Ammon's horn (tissue), 1 donor: ENCODE results near the gene ADH7.

Experiments
- DNase-seq: peaks from one replicate; pipeline ENCODE4 v3.0.0-alpha.2; 2016; ENCODE audit warnings: low spot score

The ADH7 gene

GRCh38 chr4:99435154-99435553 lies at the start of gene ADH7:
Gene ADH7 (minus strand): TSS chr4:99435342. CDS start chr4:99435233, 109 bp downstream.
- DNase-seq = no peak

- no peak for DNase-seq
Measured at GRCh38 chr4:99483636-99484035, 48.5 kb upstream of the ADH7 start.

- no peak for DNase-seq
Measured at GRCh38 chr4:99473131-99473530, 38.0 kb upstream of the ADH7 start.

GRCh38 chr4:99471896-99472295 lies 36.8 kb upstream of the ADH7 start:
- no peak for DNase-seq

GRCh38 chr4:99471349-99471748 lies 36.2 kb upstream of the ADH7 start:
- no peak for DNase-seq

- no peak for DNase-seq
Measured at GRCh38 chr4:99468889-99469288, 33.7 kb upstream of the ADH7 start.

- peak; percentile 22 for DNase-seq
Measured at GRCh38 chr4:99467887-99468286, 32.7 kb upstream of the ADH7 start.

GRCh38 chr4:99463566-99463965 lies 28.4 kb upstream of the ADH7 start:
- no peak for DNase-seq

GRCh38 chr4:99462875-99463464 lies 27.8 kb upstream of the ADH7 start:
- peak; percentile 89 for DNase-seq

- DNase-seq = no peak
Measured at GRCh38 chr4:99461623-99462401, 26.7 kb upstream of the ADH7 start.

GRCh38 chr4:99459546-99460042 lies 24.5 kb upstream of the ADH7 start:
- no peak for DNase-seq

GRCh38 chr4:99458911-99459447 lies 23.8 kb upstream of the ADH7 start:
- DNase-seq = no peak

GRCh38 chr4:99457676-99458075 lies 22.5 kb upstream of the ADH7 start:
- DNase-seq = no peak

GRCh38 chr4:99457270-99457669 lies 22.1 kb upstream of the ADH7 start:
- no peak for DNase-seq

GRCh38 chr4:99447513-99447912 lies 12.4 kb upstream of the ADH7 start:
- DNase-seq = no peak

GRCh38 chr4:99447079-99447478 lies 11.9 kb upstream of the ADH7 start:
- DNase-seq = peak; percentile 7

- no peak for DNase-seq
Measured at GRCh38 chr4:99438405-99438780, 3.3 kb upstream of the ADH7 start.

GRCh38 chr4:99437723-99438404 lies 2.7 kb upstream of the ADH7 start:
- no peak for DNase-seq

GRCh38 chr4:99436976-99437722 lies 2.0 kb upstream of the ADH7 start:
- DNase-seq = no peak

GRCh38 chr4:99436462-99436861 lies 1.3 kb upstream of the ADH7 start:
- no peak for DNase-seq

GRCh38 chr4:99430106-99430505 lies 5.0 kb downstream of the ADH7 start:
- DNase-seq = no peak

GRCh38 chr4:99417125-99417524 lies 18.0 kb downstream of the ADH7 start:
- DNase-seq = no peak
